ENCODE data around the gene GREM2.

DNA sequence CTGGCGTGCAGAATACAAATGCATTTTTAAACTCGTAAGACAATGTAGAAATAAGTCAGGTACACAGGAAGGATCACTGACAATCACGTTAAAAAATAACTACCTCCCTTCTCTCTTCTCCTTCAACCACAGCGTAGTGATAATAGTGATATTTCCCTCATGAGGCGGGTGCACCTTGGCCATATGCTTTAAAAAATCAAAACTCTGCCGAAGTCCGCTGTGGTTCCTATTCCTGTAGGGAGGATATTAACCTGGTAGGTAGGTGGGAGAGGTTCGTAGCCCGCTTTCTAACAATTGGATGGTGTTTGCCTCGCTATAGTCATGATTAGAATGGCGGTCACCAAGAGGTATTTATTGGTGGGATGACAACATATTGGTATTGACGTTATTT, 732 bp downstream of the GREM2 start:
- TF ChIP-seq POLR2AphosphoS5 (IDR thresholded peaks at IDR 0.05; ENCODE audit: borderline replicate concordance, low read depth, low read length) (no peak), EZH2 (IDR thresholded peaks at IDR 0.05) (no peak)

All from SK-N-MC (cell line).